ENCODE data around the gene PCCB.

PCCB gene

DNA sequence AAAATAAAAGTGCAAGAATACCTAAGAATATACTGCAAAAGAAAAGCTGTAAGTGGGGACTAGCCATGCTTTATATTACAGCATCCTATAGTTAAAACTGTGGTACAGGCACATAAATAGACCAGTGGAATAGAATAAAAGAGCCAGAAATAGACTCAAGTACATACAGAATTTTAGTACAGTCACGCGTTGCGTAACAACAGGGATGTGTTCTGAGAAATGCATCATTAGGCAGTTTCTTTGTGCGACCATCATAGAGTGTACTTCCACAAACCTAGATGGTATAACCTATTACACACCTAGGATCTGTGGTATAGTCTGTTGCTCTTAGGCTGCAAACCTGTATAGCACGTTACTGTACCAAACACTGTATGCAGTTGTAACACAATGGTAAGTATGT, 61.8 kb downstream of the PCCB start:
- TF ChIP-seq CTCF (IDR thresholded peaks at IDR 0.05), result no peak
- Histone ChIP-seq H3K27ac (no peak overlapping the region), H3K4me3 (no peak overlapping the region)
- DNase-seq (ENCODE audit: low spot score), result no peak

DNA sequence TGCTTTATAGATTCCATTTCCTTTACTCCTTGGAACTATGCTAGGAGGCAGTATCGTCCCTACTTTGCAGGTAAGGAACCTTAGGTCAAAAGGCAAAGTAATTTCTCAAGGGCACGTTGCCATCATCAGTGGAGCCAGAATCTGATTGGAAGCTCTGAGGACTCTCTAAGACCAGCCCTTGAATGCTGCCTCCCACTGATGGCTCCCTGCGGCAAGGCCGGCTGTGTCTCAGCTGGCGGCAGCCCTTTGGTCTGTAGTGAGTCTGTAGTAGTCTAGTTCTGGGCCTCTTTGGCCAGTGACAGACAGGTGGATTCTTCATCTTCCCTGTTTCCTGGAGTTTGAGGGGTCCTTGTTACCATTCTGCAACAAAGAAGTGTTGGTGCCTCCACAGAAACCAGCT, 76.2 kb downstream of the PCCB start:
- H3K4me3 ChIP-seq, result no peak overlapping the region
- DNase-seq (ENCODE audit: low spot score), result no peak
- no peak overlapping the region for H3K27ac ChIP-seq
- no peak for TF ChIP-seq CTCF (IDR thresholded peaks at IDR 0.05)

- no peak overlapping the region for H3K4me3 ChIP-seq
- no peak overlapping the region for H3K27ac ChIP-seq
- DNase-seq (ENCODE audit: low spot score), result no peak
- TF ChIP-seq CTCF (IDR thresholded peaks at IDR 0.05), result no peak
Observed at GRCh38 chr3:136327671-136328070, 77.5 kb downstream of the PCCB start.

- DNase-seq (ENCODE audit: low spot score), result no peak
- Histone ChIP-seq H3K4me3 (no peak overlapping the region), H3K27ac (no peak overlapping the region)
- TF ChIP-seq CTCF (IDR thresholded peaks at IDR 0.05), result no peak
Observed at GRCh38 chr3:136329593-136329992, 79.5 kb downstream of the PCCB start.

- H3K27ac ChIP-seq, result no peak overlapping the region
- TF ChIP-seq CTCF (IDR thresholded peaks at IDR 0.05), result no peak
- no peak for DNase-seq (ENCODE audit: low spot score)
- no peak overlapping the region for H3K4me3 ChIP-seq
Observed at GRCh38 chr3:136330900-136331299, 80.8 kb downstream of the PCCB start.

DNA sequence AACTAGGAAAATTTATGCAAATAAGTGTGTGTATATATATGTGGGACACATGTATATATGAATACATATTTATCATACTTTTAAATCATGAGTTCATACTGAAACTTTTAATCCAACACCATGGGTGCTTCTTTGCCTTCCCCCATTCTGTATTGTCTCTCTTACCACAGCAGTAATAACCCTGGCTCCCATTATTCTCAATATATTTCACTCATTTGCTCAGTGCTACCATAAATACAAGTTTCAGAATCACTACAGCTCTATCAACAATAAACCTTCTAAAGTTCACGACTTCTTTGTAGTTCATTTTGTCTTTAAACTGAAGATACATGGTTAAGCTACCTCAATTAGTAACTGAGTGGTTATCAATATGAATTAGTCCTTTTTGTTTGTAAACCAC, 82.2 kb downstream of the PCCB start:
- H3K27ac ChIP-seq, result no peak overlapping the region
- no peak overlapping the region for H3K4me3 ChIP-seq
- TF ChIP-seq CTCF (IDR thresholded peaks at IDR 0.05), result no peak

DNA sequence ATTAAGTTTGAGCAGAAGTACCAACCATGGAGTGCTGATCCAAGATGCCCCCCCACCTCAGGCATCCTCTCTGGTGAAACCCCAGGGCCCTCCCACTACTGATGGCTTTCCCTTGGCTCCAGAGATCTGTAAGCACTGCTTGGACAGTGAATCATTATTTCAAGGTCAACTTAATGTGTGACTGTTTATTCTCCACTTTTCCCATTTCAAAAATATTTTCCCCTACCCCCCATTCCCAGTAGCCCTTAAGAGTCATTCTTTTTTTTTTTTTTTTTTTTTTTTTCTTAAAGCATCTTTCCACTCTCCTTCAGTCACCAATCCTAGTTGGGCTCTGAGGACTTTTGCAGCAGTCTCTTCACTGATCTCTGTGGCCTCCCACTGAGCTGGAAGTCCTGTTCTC, 82.6 kb downstream of the PCCB start:
- no peak for DNase-seq (ENCODE audit: low spot score)
- Histone ChIP-seq H3K4me3 (no peak overlapping the region), H3K27ac (no peak overlapping the region)
- no peak for TF ChIP-seq CTCF (IDR thresholded peaks at IDR 0.05)

More for the DNA sequence above, 82.2 kb downstream of the PCCB start:
- DNase-seq (ENCODE audit: low spot score), result no peak
